ENCODE measurements around the gene CYP26C1. TPM values are rescaled to one million over a fixed set of nuclear protein-coding genes. Genes with fewer than 3 reads are reported as not detected.
A peak's percentile ranks its signal among the peaks of the same experiment; 100 is the strongest.

The CYP26C1 gene
- total and polyA plus RNA-seq, 2 of the 4 experiments (the other 2 are of a cell fraction), result 0.02 TPM; not detected in 1

DNA sequence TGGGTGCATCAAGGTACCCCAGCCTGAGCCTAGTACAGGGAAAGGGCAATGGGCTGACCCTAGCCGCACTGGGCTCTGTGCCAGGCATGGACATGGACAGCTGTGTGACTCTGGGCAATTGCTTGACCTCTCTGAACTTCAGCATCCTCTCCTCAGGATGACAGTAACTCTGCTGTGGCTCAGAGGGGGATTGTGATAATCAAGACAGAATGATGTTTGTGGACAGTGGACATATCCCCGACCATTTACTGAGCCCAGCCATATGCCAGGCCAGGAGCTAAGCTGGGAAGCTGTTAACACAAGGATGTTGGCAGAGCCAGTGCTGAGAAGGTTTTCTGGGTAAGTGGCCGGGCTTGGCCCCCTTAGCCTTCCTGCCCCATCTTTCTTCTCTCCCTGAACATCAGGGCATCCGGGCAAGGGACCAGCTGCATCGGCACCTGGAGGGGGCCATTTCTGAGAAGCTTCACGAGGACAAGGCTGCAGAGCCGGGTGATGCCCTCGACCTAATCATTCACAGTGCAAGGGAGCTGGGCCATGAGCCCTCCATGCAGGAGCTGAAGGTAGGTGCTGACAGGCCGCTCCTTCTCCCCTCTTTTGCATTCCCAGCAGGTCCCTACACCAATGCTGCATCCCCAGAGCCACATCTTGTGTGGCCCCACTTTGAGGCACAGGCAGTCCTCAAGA, 3.5 kb downstream of the CYP26C1 start:
- ChIA-PET CTCF (no interaction called here), POLR2A (ENCODE audit: unreplicated experiment) (no interaction called here)
- H3K56ac ChIP-seq (ENCODE audit: extremely low read depth, insufficient read depth, low read length), result no peak overlapping the region
- no peaks in the 10 kb centered on the region for H3K9me1 ChIP-seq (ENCODE audit: insufficient read depth, low read length)
- H3K4me2 ChIP-seq (ENCODE audit: low read depth, low read length), result no peak overlapping the region
- intact Hi-C loops (cut with micrococcal nuclease) (no loop called here), dilution Hi-C loops (cut with HindIII; ENCODE audit: low sequenced_read_pairs, unreplicated experiment) (no loop called here), in situ Hi-C loops (cut with MboI; ENCODE audit: low sequenced_read_pairs) (no loop called here)
- ATAC-seq (ENCODE audit: low read depth) (no peak), DNase-seq (no peak)
- no peaks in the 10 kb centered on the region for H3K9me3 ChIP-seq (ENCODE audit: control insufficient read depth, insufficient read depth, low read length)
- H3K18ac ChIP-seq (ENCODE audit: low read depth, low read length), result no peak overlapping the region
- no peak overlapping the region for H4K8ac ChIP-seq (ENCODE audit: low read depth in 2 of 2, low read length in 2 of 2)
- H3K4me1 ChIP-seq (ENCODE audit: control insufficient read depth, insufficient read depth, low read length), result peaks cover 6% of the 10 kb centered on the region; the same call in 1 of the 2 replicates
- peaks cover 89% of the 10 kb centered on the region for H3K27me3 ChIP-seq (ENCODE audit: control insufficient read depth, insufficient read depth, low read length)
- no peak overlapping the region for H3K4me3 ChIP-seq (ENCODE audit: insufficient read depth, low read depth, low read length)
- H2BK15ac ChIP-seq (ENCODE audit: low read depth, low read length), result no peak overlapping the region
- H4K5ac ChIP-seq (ENCODE audit: low read depth, low read length), result no peak overlapping the region
- no peak overlapping the region for H2BK5ac ChIP-seq (ENCODE audit: low read depth, low read length, poor library complexity, severe bottlenecking)
- H2AK5ac ChIP-seq (ENCODE audit: low read depth, low read length), result no peak overlapping the region
- H3K23ac ChIP-seq (ENCODE audit: low read depth, low read length), result 0 out of 2 replicates have a peak overlapping the region, but pooled peaks have one; percentile 31
- H3K14ac ChIP-seq (replicated peaks; ENCODE audit: low read depth, low read length), result no peak overlapping the region
- no peaks in the 10 kb centered on the region; the same call in 1 of the 2 replicates for H3K36me3 ChIP-seq (ENCODE audit: control insufficient read depth, insufficient read depth, low read length)
- peaks cover 8% of the 10 kb centered on the region; the same call in 1 of the 2 replicates for H4K20me1 ChIP-seq (ENCODE audit: insufficient read depth, low read length)
- WGBS, 2 experiments (ENCODE audit: extremely low coverage in 2 of 2, insufficient read length in 1 of 2), result 0% methylated on average over 1 of the region's 9 CpGs; no CpG with 5 or more reads in 1 of the 2 experiments
- no peak overlapping the region for H3K27ac ChIP-seq (ENCODE audit: insufficient read depth, low read length)
- H3K4ac ChIP-seq (ENCODE audit: low read depth, low read length), result no peak overlapping the region
- H3K9ac ChIP-seq (ENCODE audit: low read depth, low read length), result no peak overlapping the region
- no peak overlapping the region for H4K91ac ChIP-seq (ENCODE audit: insufficient read depth, low read depth, low read length)
- H2BK20ac ChIP-seq (ENCODE audit: low read depth, low read length), result no peak overlapping the region
- H2BK120ac ChIP-seq (ENCODE audit: low read depth, low read length), result no peak overlapping the region
- H2AFZ ChIP-seq (replicated peaks; ENCODE audit: low read length, poor library complexity), result no peak overlapping the region
- no peaks in the 10 kb centered on the region for H3K79me1 ChIP-seq (ENCODE audit: low read depth in 1 of 2, low read length in 2 of 2)
- no TSS peak for BruUV-seq (replicated peaks)
- no peak for TF ChIP-seq CEBPB (IDR thresholded peaks at IDR 0.05; ENCODE audit: low read depth, low read length)
- TF ChIP-seq, protein P1, sequence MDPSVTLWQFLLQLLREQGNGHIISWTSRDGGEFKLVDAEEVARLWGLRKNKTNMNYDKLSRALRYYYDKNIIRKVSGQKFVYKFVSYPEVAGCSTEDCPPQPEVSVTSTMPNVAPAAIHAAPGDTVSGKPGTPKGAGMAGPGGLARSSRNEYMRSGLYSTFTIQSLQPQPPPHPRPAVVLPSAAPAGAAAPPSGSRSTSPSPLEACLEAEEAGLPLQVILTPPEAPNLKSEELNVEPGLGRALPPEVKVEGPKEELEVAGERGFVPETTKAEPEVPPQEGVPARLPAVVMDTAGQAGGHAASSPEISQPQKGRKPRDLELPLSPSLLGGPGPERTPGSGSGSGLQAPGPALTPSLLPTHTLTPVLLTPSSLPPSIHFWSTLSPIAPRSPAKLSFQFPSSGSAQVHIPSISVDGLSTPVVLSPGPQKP (IDR thresholded peaks at IDR 0.05; ENCODE audit: borderline replicate concordance, low read depth, low read length), result no peak
- no peak for TF ChIP-seq RFX5 (IDR thresholded peaks at IDR 0.05; ENCODE audit: low read depth, low read length)
- TF ChIP-seq, protein P2, sequence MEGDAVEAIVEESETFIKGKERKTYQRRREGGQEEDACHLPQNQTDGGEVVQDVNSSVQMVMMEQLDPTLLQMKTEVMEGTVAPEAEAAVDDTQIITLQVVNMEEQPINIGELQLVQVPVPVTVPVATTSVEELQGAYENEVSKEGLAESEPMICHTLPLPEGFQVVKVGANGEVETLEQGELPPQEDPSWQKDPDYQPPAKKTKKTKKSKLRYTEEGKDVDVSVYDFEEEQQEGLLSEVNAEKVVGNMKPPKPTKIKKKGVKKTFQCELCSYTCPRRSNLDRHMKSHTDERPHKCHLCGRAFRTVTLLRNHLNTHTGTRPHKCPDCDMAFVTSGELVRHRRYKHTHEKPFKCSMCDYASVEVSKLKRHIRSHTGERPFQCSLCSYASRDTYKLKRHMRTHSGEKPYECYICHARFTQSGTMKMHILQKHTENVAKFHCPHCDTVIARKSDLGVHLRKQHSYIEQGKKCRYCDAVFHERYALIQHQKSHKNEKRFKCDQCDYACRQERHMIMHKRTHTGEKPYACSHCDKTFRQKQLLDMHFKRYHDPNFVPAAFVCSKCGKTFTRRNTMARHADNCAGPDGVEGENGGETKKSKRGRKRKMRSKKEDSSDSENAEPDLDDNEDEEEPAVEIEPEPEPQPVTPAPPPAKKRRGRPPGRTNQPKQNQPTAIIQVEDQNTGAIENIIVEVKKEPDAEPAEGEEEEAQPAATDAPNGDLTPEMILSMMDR (conservative IDR thresholded peaks at IDR 0.05; ENCODE audit: low read depth, low read length), result no peak
- TF ChIP-seq, protein P3, sequence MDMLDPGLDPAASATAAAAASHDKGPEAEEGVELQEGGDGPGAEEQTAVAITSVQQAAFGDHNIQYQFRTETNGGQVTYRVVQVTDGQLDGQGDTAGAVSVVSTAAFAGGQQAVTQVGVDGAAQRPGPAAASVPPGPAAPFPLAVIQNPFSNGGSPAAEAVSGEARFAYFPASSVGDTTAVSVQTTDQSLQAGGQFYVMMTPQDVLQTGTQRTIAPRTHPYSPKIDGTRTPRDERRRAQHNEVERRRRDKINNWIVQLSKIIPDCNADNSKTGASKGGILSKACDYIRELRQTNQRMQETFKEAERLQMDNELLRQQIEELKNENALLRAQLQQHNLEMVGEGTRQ (IDR thresholded peaks at IDR 0.05; ENCODE audit: low read depth, low read length), result no peak
- TF ChIP-seq FOS (IDR thresholded peaks at IDR 0.05; ENCODE audit: low read depth, low read length), result no peak
- no peak for TF ChIP-seq RAD21 (IDR thresholded peaks at IDR 0.05; ENCODE audit: low read length)
- TF ChIP-seq RCOR1 (IDR thresholded peaks at IDR 0.05; ENCODE audit: insufficient replicate concordance, low read length), result no peak
- no peak for TF ChIP-seq SMC3 (IDR thresholded peaks at IDR 0.05; ENCODE audit: low read depth, low read length)
- no peak for TF ChIP-seq BHLHE40 (IDR thresholded peaks at IDR 0.05; ENCODE audit: low read depth, low read length)
- no peak for TF ChIP-seq MAFK (IDR thresholded peaks at IDR 0.05; ENCODE audit: low read depth, low read length)
- no peak for TF ChIP-seq POLR2A (IDR thresholded peaks at IDR 0.05; ENCODE audit: low read depth, low read length)
- TF ChIP-seq MXI1 (IDR thresholded peaks at IDR 0.05; ENCODE audit: borderline replicate concordance, low read depth, low read length), result no peak
- TF ChIP-seq MAZ (IDR thresholded peaks at IDR 0.05; ENCODE audit: borderline replicate concordance, low read depth, low read length), result no peak
- no peak for TF ChIP-seq CHD1 (IDR thresholded peaks at IDR 0.05; ENCODE audit: low read depth, low read length)
- no peak for TF ChIP-seq NFE2L2 (IDR thresholded peaks at IDR 0.05; ENCODE audit: low read depth, low read length)
- no peak overlapping the region for H2AK9ac ChIP-seq (replicated peaks; ENCODE audit: low read depth, low read length, poor library complexity)
